OCI-LY1 (cell line): ENCODE results near the gene LTA.

ENCODE experiments used
- H2AFZ ChIP-seq: fragments of 200-600 bp; sonication (generic), shearing (Covaris generic); 2 replicates; pipeline ENCODE4 v1.6.0; 2014; ENCODE audit warnings: antibody characterized with exemption, mild to moderate bottlenecking, low read length
- H3F3A ChIP-seq: fragments of 200-600 bp; sonication (generic), shearing (Covaris generic); 2 replicates; pipeline ENCODE4 v1.6.0; 2014; ENCODE audit warnings: mild to moderate bottlenecking, antibody characterized with exemption, low read length, moderate library complexity; ENCODE audit not compliant: insufficient read depth
- H3K27ac ChIP-seq: fragments of 200-600 bp; sonication (generic); 2 replicates; pipeline ENCODE4 v1.5.1; 2014; ENCODE audit warnings: low read length, mixed run types, mild to moderate bottlenecking, low read depth; ENCODE audit not compliant: poor library complexity, severe bottlenecking
- H3K27me3 ChIP-seq: fragments of 200-600 bp; sonication (generic); 2 replicates; pipeline ENCODE4 v1.6.0; 2014; ENCODE audit warnings: antibody characterized with exemption, mild to moderate bottlenecking, low read length, moderate library complexity; ENCODE audit not compliant: insufficient read depth
- H3K36me3 ChIP-seq: fragments of 200-600 bp; sonication (generic); 2 replicates; pipeline ENCODE4 v1.6.1; 2014; ENCODE audit warnings: mild to moderate bottlenecking, antibody characterized with exemption, low read length, moderate library complexity, mixed read lengths; ENCODE audit not compliant: insufficient read depth
- H3K4me1 ChIP-seq: fragments of 200-600 bp; sonication (generic); 2 replicates; pipeline ENCODE4 v1.5.1; 2014; ENCODE audit warnings: mild to moderate bottlenecking, low read length, moderate library complexity; ENCODE audit not compliant: insufficient read depth, severe bottlenecking
- H3K4me2 ChIP-seq: fragments of 200-600 bp; sonication (generic), shearing (Covaris generic); 2 replicates; pipeline ENCODE4 v1.6.1; 2014; ENCODE audit warnings: low read length
- H3K4me3 ChIP-seq: fragments of 200-600 bp; sonication (generic); 2 replicates; pipeline ENCODE4 v1.5.1; 2014; ENCODE audit warnings: low read length, low read depth, mild to moderate bottlenecking, mixed read lengths; ENCODE audit not compliant: poor library complexity, severe bottlenecking
- H3K79me2 ChIP-seq: fragments of 200-600 bp; shearing (Covaris generic); 2 replicates; pipeline ENCODE4 v1.6.1; 2016; ENCODE audit warnings: mixed run types, low read length, mixed read lengths; ENCODE audit not compliant: insufficient read depth
- H3K9ac ChIP-seq: fragments of 200-600 bp; sonication (generic), shearing (Covaris generic); 2 replicates; pipeline ENCODE4 v1.6.1; 2014; ENCODE audit warnings: mild to moderate bottlenecking, low read length, mixed read lengths
- H3K9me2 ChIP-seq: fragments of 200-600 bp; sonication (generic), shearing (Covaris generic); 2 replicates; pipeline ENCODE4 v1.6.1; 2014; ENCODE audit warnings: low read depth, mild to moderate bottlenecking, low read length, mixed read lengths
- H3K9me3 ChIP-seq: fragments of 200-600 bp; shearing (Covaris generic); 2 replicates; pipeline ENCODE4 v1.6.1; 2014; ENCODE audit warnings: low read length, mixed read lengths
- H4K20me1 ChIP-seq: fragments of 200-600 bp; sonication (generic), shearing (Covaris generic); 2 replicates; pipeline ENCODE4 v1.6.0; 2016; ENCODE audit warnings: mild to moderate bottlenecking, low read length; ENCODE audit not compliant: insufficient read depth
- EZH2 ChIP-seq: fragments of 200-600 bp; sonication (generic), shearing (Covaris generic); IDR thresholded peaks from 2 replicates; pipeline ENCODE4 v1.8.0; 2017; ENCODE audit warnings: borderline replicate concordance, mixed run types, mild to moderate bottlenecking, antibody characterized with exemption, low read length, moderate library complexity, mixed read lengths
- TF ChIP-seq, protein P1 (sequence below): fragments of 200-600 bp; sonication (generic), shearing (Covaris generic); IDR thresholded peaks from 2 replicates; pipeline ENCODE4 v1.5.1; 2017; ENCODE audit warnings: mild to moderate bottlenecking, antibody characterized with exemption, low read length, moderate library complexity, mixed read lengths

LTA gene

DNA sequence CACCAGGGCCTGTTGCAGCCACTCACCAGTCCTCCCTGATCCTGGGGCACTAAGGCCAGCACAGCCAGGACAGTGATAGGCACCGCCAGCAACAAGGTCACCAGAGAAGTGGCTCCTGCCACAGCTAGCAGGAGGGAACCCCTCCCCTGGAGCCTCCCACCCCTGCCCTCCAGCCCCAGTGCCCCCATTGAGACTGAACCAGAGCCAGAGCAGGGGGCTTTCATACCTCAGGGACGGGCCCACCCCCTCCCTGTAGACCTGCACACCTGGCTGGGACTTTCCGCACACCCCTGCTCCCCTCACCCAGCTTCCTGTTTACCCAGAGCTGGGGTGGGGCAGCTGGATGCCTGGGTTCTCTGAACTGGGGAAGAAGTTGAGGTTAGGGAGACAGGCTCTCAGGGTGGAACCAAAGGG is 10.1 kb downstream of the LTA start, which contains the start of gene LTB:
Gene LTB, minus strand, starts transcription at position 195 of the 414 bp plus-strand sequence. Its CDS starts 7 bp downstream, at position 188.
- no peak within 1 kb of the TSS for H2AFZ ChIP-seq
- no peaks in the 10 kb centered on the region for H3K79me2 ChIP-seq
- H3K4me3 ChIP-seq = peak within 1 kb of the TSS; percentile 92
- no peaks in the 10 kb centered on the region for H3K9me2 ChIP-seq
- H3K27me3 ChIP-seq = no peaks in the 10 kb centered on the region
- peaks cover 59% of the 10 kb centered on the region for H3K4me1 ChIP-seq
- no peaks in the 10 kb centered on the region for H3K9me3 ChIP-seq
- H3F3A ChIP-seq = no peaks in the 10 kb centered on the region
- H3K36me3 ChIP-seq = no peaks in the 10 kb centered on the region
- no peaks in the 10 kb centered on the region for H4K20me1 ChIP-seq
- peak within 1 kb of the TSS; percentile 96 for H3K27ac ChIP-seq
- peak within 1 kb of the TSS; percentile 88 for H3K9ac ChIP-seq
- TF ChIP-seq EZH2 = no peak
- TF ChIP-seq, protein P1, sequence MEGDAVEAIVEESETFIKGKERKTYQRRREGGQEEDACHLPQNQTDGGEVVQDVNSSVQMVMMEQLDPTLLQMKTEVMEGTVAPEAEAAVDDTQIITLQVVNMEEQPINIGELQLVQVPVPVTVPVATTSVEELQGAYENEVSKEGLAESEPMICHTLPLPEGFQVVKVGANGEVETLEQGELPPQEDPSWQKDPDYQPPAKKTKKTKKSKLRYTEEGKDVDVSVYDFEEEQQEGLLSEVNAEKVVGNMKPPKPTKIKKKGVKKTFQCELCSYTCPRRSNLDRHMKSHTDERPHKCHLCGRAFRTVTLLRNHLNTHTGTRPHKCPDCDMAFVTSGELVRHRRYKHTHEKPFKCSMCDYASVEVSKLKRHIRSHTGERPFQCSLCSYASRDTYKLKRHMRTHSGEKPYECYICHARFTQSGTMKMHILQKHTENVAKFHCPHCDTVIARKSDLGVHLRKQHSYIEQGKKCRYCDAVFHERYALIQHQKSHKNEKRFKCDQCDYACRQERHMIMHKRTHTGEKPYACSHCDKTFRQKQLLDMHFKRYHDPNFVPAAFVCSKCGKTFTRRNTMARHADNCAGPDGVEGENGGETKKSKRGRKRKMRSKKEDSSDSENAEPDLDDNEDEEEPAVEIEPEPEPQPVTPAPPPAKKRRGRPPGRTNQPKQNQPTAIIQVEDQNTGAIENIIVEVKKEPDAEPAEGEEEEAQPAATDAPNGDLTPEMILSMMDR = 0 out of 2 replicates have a peak, but pooled peaks have one; percentile 4
- peak within 1 kb of the TSS; percentile 88 for H3K4me2 ChIP-seq

DNA sequence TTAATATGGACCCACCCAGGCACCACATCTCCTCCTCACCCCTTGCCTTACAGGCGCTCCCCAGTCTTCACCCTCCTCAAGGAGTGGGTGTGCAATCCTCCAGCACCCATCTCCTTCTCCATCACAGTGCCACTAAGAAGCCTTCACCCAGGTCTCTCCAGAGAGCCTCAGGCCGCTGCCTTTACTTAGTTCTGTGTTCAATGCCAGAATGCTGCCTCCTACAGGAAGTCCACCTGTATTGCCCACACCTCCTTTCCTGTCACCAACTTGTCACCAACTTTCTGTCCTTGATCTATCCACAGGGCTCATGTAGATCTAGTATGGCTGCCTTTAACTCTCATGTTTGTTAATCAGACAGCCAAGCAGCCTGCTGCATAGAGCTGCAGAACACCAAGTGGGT is 13.4 kb downstream of the LTA start:
- no peak overlapping the region for H3K4me2 ChIP-seq
- H3K9me2 ChIP-seq = no peaks in the 10 kb centered on the region
- H4K20me1 ChIP-seq = no peaks in the 10 kb centered on the region
- no peak overlapping the region for H3K4me3 ChIP-seq
- H3K36me3 ChIP-seq = no peaks in the 10 kb centered on the region
- H3K27me3 ChIP-seq = no peaks in the 10 kb centered on the region
- peaks cover 50% of the 10 kb centered on the region for H3K4me1 ChIP-seq
- H2AFZ ChIP-seq = no peak overlapping the region
- no peak for TF ChIP-seq EZH2
- TF ChIP-seq, protein P1 = peak; percentile 81
- H3F3A ChIP-seq = no peaks in the 10 kb centered on the region
- no peak overlapping the region; the same call in 1 of the 2 replicates for H3K9ac ChIP-seq
- peak overlapping the region; percentile 96 for H3K27ac ChIP-seq
- H3K9me3 ChIP-seq = no peaks in the 10 kb centered on the region
- H3K79me2 ChIP-seq = no peaks in the 10 kb centered on the region

DNA sequence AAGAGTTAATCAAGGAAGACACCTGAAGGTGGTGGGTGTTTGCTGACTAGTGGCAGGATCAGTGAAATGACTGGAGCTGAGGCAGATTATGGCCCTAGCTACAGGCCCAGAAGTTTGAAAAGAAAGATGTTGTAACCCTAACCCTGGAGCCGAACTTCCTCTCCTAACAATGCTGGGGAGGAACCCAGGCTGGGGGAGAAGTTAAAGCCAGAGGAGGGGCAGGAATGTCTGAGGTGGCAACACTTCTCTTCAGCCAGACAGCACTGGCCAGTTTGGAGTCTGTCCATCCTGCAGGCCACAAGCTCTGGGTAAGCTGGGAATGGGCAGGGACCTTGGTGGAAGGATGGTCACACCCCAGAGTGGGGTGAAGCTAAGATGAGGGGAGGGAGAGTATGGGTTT is 13.9 kb downstream of the LTA start, which contains the start of gene LST1:
Gene LST1, plus strand, starts transcription at position 270 of the 400 bp plus-strand sequence. CDS start 1,023 bp downstream, outside the sequence.
- H3K4me3 ChIP-seq = no peak within 1 kb of the TSS
- no peaks in the 10 kb centered on the region for H4K20me1 ChIP-seq
- TF ChIP-seq, protein P1 = no peak
- no peak for TF ChIP-seq EZH2
- peak within 1 kb of the TSS; percentile 96 for H3K27ac ChIP-seq
- no peak within 1 kb of the TSS; the same call in 1 of the 2 replicates for H3K9ac ChIP-seq
- H3K9me2 ChIP-seq = no peaks in the 10 kb centered on the region
- H3K9me3 ChIP-seq = no peaks in the 10 kb centered on the region
- peaks cover 48% of the 10 kb centered on the region for H3K4me1 ChIP-seq
- H3F3A ChIP-seq = no peaks in the 10 kb centered on the region
- no peaks in the 10 kb centered on the region for H3K36me3 ChIP-seq
- no peaks in the 10 kb centered on the region for H3K27me3 ChIP-seq
- no peak within 1 kb of the TSS for H2AFZ ChIP-seq
- no peak within 1 kb of the TSS; the same call in 1 of the 2 replicates for H3K4me2 ChIP-seq
- no peaks in the 10 kb centered on the region for H3K79me2 ChIP-seq
